Stimulated activated CD8-positive, alpha-beta memory T cell treated with anti-CD3 and anti-CD28 coated beads, Interleukin-7, amount 100 ng/mL, for 48 hours (primary cell): ENCODE measurements around the gene KIF3C.
"Not testable (repeated sequence)": the region's sequence is repeated elsewhere in the genome, so short reads cannot be mapped to it uniquely, and the experiment has no call there.

Experiments
- DNase-seq, 2 donors: peaks; one replicate each; pipeline ENCODE4 v3.0.0-alpha.2; 2020; ENCODE audit warnings: low read depth in 1 of 2; ENCODE audit errors: extremely low read depth in 1 of 2

KIF3C gene

GRCh38 chr2:25982273-25982967 is at the start of gene KIF3C:
KIF3C (minus strand) TSS chr2:25982497; CDS start chr2:25981917, 580 bp downstream.
- peak; percentile 58 to 60 for DNase-seq

GRCh38 chr2:26028083-26028482 is 45.8 kb upstream of the KIF3C start:
- not testable (repeated sequence) for DNase-seq

GRCh38 chr2:26025509-26025908 is 43.2 kb upstream of the KIF3C start:
- DNase-seq: no peak

GRCh38 chr2:26024260-26024659 is 42.0 kb upstream of the KIF3C start:
- no peak for DNase-seq

GRCh38 chr2:26020231-26020640 is 37.9 kb upstream of the KIF3C start:
- DNase-seq: no peak

GRCh38 chr2:26018184-26019055 is 36.1 kb upstream of the KIF3C start:
- DNase-seq: peak in 1 of 2 donors; percentile 25

GRCh38 chr2:26017464-26018183 is 35.3 kb upstream of the KIF3C start:
- DNase-seq: no peak

GRCh38 chr2:26016706-26017045 is 34.4 kb upstream of the KIF3C start:
- not testable (repeated sequence) for DNase-seq

GRCh38 chr2:26016012-26016705 is 33.9 kb upstream of the KIF3C start:
- no peak for DNase-seq

GRCh38 chr2:26013668-26014067 is 31.4 kb upstream of the KIF3C start:
- no peak for DNase-seq

GRCh38 chr2:26011990-26012856 is 29.9 kb upstream of the KIF3C start:
- no peak for DNase-seq

GRCh38 chr2:26011609-26011989 is 29.3 kb upstream of the KIF3C start:
- no peak for DNase-seq

- no peak for DNase-seq
Observed at GRCh38 chr2:26010943-26011342, 28.6 kb upstream of the KIF3C start.

GRCh38 chr2:26009567-26009963 is 27.3 kb upstream of the KIF3C start:
- DNase-seq: no peak

- no peak for DNase-seq
Observed at GRCh38 chr2:26008851-26009566, 26.7 kb upstream of the KIF3C start.

GRCh38 chr2:26008095-26008494 is 25.8 kb upstream of the KIF3C start:
- DNase-seq: no peak

- no peak for DNase-seq
Observed at GRCh38 chr2:26002632-26003310, 20.5 kb upstream of the KIF3C start.

GRCh38 chr2:26001743-26002351 is 19.6 kb upstream of the KIF3C start:
- DNase-seq: no peak
